NK-92 (cell line): ENCODE measurements around the gene ACACB.

ENCODE experiments used
- DNase-seq: peaks from one replicate; lab custom pipeline; 2025; ENCODE audit not compliant: unreplicated experiment; lab: John Stamatoyannopoulos, UW

ACACB gene

GRCh38 chr12:109247831-109248654 is 131.7 kb downstream of the ACACB start:
- no peak for DNase-seq

- no peak for DNase-seq
These were observed 134.1 kb downstream of the ACACB start for GRCh38 chr12:109250523-109250922.

GRCh38 chr12:109252799-109253198 is 136.4 kb downstream of the ACACB start:
- no peak for DNase-seq

- DNase-seq: no peak
These were observed 137.6 kb downstream of the ACACB start for GRCh38 chr12:109253913-109254544.

- no peak for DNase-seq
These were observed 139.0 kb downstream of the ACACB start for GRCh38 chr12:109255377-109255776.

GRCh38 chr12:109256011-109256410 is 139.6 kb downstream of the ACACB start:
- no peak for DNase-seq

- DNase-seq: no peak
These were observed 141.8 kb downstream of the ACACB start for GRCh38 chr12:109258201-109258600.

- DNase-seq: no peak
These were observed 142.5 kb downstream of the ACACB start for GRCh38 chr12:109258607-109259544.

- no peak for DNase-seq
These were observed 143.1 kb downstream of the ACACB start for GRCh38 chr12:109259545-109259895.

- DNase-seq: no peak
These were observed 144.7 kb downstream of the ACACB start for GRCh38 chr12:109261087-109261486.

- DNase-seq: no peak
These were observed 145.6 kb downstream of the ACACB start for GRCh38 chr12:109261939-109262338.

- no peak for DNase-seq
These were observed 147.1 kb downstream of the ACACB start for GRCh38 chr12:109263439-109263838.

- DNase-seq: no peak
These were observed 147.9 kb downstream of the ACACB start for GRCh38 chr12:109264095-109264942.

GRCh38 chr12:109264943-109265650 is 148.7 kb downstream of the ACACB start:
- no peak for DNase-seq

- no peak for DNase-seq
These were observed 149.9 kb downstream of the ACACB start for GRCh38 chr12:109266106-109266879.

GRCh38 chr12:109267361-109267760 is 151.0 kb downstream of the ACACB start:
- DNase-seq: no peak

- no peak for DNase-seq
These were observed 152.5 kb downstream of the ACACB start for GRCh38 chr12:109268896-109269295.

- DNase-seq: no peak
These were observed 153.0 kb downstream of the ACACB start for GRCh38 chr12:109269428-109269827.

- no peak for DNase-seq
These were observed 154.1 kb downstream of the ACACB start for GRCh38 chr12:109270494-109270893.
